ENCODE results near the gene FRRS1.
A peak's percentile ranks its signal among the peaks of the same experiment; 100 is the strongest.

The FRRS1 gene

DNA sequence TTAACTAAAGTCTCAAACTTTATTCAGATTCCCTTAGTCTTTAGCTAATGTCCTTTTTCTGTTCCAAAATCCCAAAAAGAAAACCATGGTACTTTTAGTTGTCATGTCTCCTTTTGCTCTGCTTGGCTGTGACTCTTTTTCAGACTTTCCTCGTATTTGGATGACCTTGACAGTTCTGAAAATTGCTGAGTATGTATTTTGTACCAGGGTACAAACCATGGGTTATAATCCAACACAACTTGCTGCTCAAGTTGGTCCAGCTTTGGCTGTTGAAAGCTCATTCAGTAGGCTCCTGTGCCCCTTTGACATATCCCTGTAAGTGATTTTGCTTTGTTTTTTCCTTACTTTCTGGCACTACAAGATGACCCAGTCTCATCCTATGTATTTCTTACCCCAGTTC, 68.9 kb downstream of the FRRS1 start:
- H3K4me2 ChIP-seq (ENCODE audit: low read length) = no peak overlapping the region
- H3K4me3 ChIP-seq (ENCODE audit: low read length) = no peak overlapping the region
- H3K4me1 ChIP-seq (ENCODE audit: control insufficient read depth, insufficient read depth, low read length) = no peaks in the 10 kb centered on the region
- no peaks in the 10 kb centered on the region for H3K27me3 ChIP-seq (ENCODE audit: control insufficient read depth, insufficient read depth, low read length)
- H3K9ac ChIP-seq (ENCODE audit: low read depth, low read length) = no peak overlapping the region
- H3K9me3 ChIP-seq (replicated peaks; ENCODE audit: low read length) = no peaks in the 10 kb centered on the region
- H3K36me3 ChIP-seq (ENCODE audit: insufficient read depth, low read length) = no peaks in the 10 kb centered on the region

DNA sequence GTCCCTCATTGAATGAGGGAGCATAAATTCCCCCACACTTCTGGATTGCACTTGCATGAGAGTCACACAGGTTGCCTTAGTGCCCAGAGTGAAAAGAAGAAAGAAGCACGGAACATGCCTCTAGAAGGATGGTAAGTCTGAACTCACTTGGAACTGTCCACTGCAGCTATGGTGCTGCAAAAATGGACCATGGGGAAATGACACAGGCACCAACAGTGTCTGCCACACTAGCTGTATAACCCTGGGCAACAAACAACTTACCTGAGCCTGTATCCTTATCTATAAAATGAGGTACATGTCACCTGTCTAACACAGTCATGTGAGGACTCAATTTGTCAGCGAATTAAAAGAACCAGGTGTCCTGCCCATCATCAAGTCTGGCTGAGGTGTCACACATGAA, 69.8 kb downstream of the FRRS1 start:
- no peak overlapping the region for H3K4me3 ChIP-seq (ENCODE audit: low read length)
- no peak overlapping the region for H3K4me2 ChIP-seq (ENCODE audit: low read length)
- H3K9ac ChIP-seq (ENCODE audit: low read depth, low read length) = no peak overlapping the region
- no peaks in the 10 kb centered on the region for H3K4me1 ChIP-seq (ENCODE audit: control insufficient read depth, insufficient read depth, low read length)
- no peaks in the 10 kb centered on the region for H3K9me3 ChIP-seq (replicated peaks; ENCODE audit: low read length)
- H3K36me3 ChIP-seq (ENCODE audit: insufficient read depth, low read length) = no peaks in the 10 kb centered on the region
- H3K27me3 ChIP-seq (ENCODE audit: control insufficient read depth, insufficient read depth, low read length) = no peaks in the 10 kb centered on the region

DNA sequence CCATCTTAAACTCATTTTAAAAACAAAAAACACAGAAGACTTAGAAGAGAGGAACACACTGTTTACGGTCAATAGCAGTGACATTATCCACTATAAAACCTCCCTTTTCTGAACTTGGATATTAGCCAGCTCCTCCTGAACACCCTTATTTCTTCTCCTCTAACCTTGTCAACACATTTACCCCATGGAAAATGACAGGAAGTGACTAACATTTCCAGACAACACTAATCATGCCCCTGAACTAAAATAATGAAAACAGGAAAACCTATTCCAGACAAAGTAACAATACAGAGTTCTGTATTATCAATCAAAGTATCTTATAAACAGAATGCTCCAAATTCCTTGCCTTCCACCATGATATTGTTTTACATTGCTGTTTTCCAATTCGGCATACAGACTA, 75.3 kb downstream of the FRRS1 start:
- H3K4me3 ChIP-seq (ENCODE audit: low read length) = no peak overlapping the region
- H3K4me2 ChIP-seq (ENCODE audit: low read length) = no peak overlapping the region
- H3K9me3 ChIP-seq (replicated peaks; ENCODE audit: low read length) = no peaks in the 10 kb centered on the region
- no peaks in the 10 kb centered on the region for H3K27me3 ChIP-seq (ENCODE audit: control insufficient read depth, insufficient read depth, low read length)
- peaks cover 5% of the 10 kb centered on the region for H3K36me3 ChIP-seq (ENCODE audit: insufficient read depth, low read length)
- H3K4me1 ChIP-seq (ENCODE audit: control insufficient read depth, insufficient read depth, low read length) = peaks cover 8% of the 10 kb centered on the region
- no peak overlapping the region for H3K9ac ChIP-seq (ENCODE audit: low read depth, low read length)

DNA sequence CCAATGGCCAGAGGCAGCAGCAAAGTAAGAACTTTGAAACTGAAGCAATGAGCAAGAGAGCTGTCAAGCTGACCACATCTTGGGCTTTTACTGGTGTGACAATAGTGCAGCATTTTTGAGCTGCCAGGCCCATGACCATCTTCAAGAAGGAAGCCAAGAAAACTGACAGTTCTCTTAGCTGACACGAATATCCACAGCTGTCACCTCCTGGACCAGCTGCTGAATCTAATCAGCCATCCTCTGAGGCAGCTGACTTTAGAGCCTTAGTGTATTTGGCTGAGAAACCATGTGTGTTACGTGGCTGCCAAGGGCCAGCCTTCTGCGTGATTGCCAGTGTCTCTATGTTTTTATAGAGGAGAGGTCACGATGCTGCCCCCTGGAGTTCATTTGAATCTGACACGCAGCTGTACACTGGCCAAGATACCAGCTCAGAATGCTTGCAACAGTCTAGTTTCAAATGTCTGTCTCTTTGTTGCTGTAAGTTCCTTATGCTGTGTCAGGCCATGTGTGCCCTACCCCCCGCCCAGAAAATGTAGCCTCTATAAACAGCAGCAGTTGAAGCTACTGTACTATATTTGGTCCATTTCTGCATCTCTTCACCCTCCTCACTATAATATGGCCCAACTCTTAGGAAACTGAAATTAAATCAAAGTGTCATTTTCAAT, 80.8 kb downstream of the FRRS1 start:
- H3K4me3 ChIP-seq (ENCODE audit: low read length) = no peak overlapping the region
- peaks cover 5% of the 10 kb centered on the region for H3K36me3 ChIP-seq (ENCODE audit: insufficient read depth, low read length)
- H3K4me2 ChIP-seq (ENCODE audit: low read length) = no peak overlapping the region
- peaks cover 35% of the 10 kb centered on the region for H3K4me1 ChIP-seq (ENCODE audit: control insufficient read depth, insufficient read depth, low read length)
- H3K27me3 ChIP-seq (ENCODE audit: control insufficient read depth, insufficient read depth, low read length) = no peaks in the 10 kb centered on the region
- no peaks in the 10 kb centered on the region for H3K9me3 ChIP-seq (replicated peaks; ENCODE audit: low read length)
- peak overlapping the region; percentile 48 for H3K9ac ChIP-seq (ENCODE audit: low read depth, low read length)

DNA sequence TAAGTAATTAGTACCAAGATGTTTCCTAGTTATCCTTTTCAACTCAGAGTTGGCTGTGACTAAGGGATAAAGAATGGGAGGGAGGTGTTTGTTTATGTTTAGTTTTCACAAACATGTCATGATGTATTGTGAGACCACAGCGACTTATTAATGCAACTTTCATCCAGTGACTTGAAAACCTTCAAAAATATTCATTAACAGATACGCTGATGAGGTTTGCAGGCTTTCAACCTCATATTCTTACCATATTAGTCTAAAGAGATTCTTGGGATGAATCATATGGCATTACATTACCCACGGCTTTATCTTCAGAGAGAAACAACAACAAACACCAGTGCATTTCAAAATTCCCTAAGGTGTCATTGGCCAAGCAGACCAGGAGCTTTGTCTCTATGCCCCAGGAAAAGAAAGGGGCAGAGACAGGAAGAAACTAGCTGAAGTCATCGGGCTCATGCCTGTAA, 84.1 kb downstream of the FRRS1 start:
- Histone ChIP-seq H3K4me2 (ENCODE audit: low read length) (peak overlapping the region; percentile 32), H3K9me3 (replicated peaks; ENCODE audit: low read length) (no peaks in the 10 kb centered on the region), H3K27me3 (ENCODE audit: control insufficient read depth, insufficient read depth, low read length) (no peaks in the 10 kb centered on the region), H3K9ac (ENCODE audit: low read depth, low read length) (peak overlapping the region; percentile 51), H3K4me3 (ENCODE audit: low read length) (no peak overlapping the region), H3K4me1 (ENCODE audit: control insufficient read depth, insufficient read depth, low read length) (peaks cover 42% of the 10 kb centered on the region), H3K36me3 (ENCODE audit: insufficient read depth, low read length) (no peaks in the 10 kb centered on the region)

DNA sequence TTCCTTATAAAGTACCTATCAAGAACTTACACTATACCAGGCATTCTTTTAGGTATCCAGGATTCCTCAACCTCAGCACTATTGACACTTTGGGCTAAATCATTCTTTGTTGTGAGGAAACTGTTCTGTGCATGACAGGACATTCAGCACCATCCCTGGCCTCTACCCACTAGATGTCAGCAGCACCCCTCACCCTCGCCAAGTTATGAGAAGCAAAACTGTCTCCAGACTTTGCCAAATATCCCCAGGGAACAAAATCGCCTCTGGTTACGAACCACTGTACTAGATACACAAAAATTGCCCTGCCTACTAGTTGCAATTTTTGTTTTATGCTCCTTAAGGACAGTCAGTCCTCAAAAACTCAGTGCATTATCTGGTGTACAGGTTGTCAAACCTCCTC, 84.9 kb downstream of the FRRS1 start:
- H3K4me1 ChIP-seq (ENCODE audit: control insufficient read depth, insufficient read depth, low read length) = peaks cover 42% of the 10 kb centered on the region
- no peaks in the 10 kb centered on the region for H3K27me3 ChIP-seq (ENCODE audit: control insufficient read depth, insufficient read depth, low read length)
- H3K9me3 ChIP-seq (replicated peaks; ENCODE audit: low read length) = no peaks in the 10 kb centered on the region
- peak overlapping the region; percentile 51 for H3K9ac ChIP-seq (ENCODE audit: low read depth, low read length)
- H3K4me2 ChIP-seq (ENCODE audit: low read length) = peak overlapping the region; percentile 32
- no peak overlapping the region for H3K4me3 ChIP-seq (ENCODE audit: low read length)
- H3K36me3 ChIP-seq (ENCODE audit: insufficient read depth, low read length) = no peaks in the 10 kb centered on the region

DNA sequence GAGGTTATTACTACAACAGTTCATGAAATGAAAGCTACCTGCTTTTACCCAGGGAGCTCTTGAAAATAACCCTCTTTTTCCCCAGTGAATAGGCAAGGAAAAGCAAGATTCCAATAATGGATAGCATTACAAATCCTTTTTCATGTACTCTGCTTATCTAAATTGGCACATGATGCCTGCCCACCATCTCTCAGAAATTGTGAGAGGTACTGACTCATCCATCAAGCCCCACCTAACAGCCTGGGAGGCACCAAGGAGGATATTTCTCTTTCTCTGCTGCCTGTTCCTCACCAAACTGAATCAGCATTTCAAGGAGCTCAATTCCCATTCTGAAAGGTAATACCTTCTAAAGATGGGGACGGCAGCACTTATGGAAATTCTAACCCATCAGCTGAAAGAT, 86.2 kb downstream of the FRRS1 start:
- no peak overlapping the region for H3K9ac ChIP-seq (ENCODE audit: low read depth, low read length)
- H3K4me2 ChIP-seq (ENCODE audit: low read length) = peak overlapping the region; percentile 8
- no peaks in the 10 kb centered on the region for H3K9me3 ChIP-seq (replicated peaks; ENCODE audit: low read length)
- no peak overlapping the region for H3K4me3 ChIP-seq (ENCODE audit: low read length)
- no peaks in the 10 kb centered on the region for H3K27me3 ChIP-seq (ENCODE audit: control insufficient read depth, insufficient read depth, low read length)
- H3K4me1 ChIP-seq (ENCODE audit: control insufficient read depth, insufficient read depth, low read length) = peaks cover 34% of the 10 kb centered on the region
- H3K36me3 ChIP-seq (ENCODE audit: insufficient read depth, low read length) = no peaks in the 10 kb centered on the region

DNA sequence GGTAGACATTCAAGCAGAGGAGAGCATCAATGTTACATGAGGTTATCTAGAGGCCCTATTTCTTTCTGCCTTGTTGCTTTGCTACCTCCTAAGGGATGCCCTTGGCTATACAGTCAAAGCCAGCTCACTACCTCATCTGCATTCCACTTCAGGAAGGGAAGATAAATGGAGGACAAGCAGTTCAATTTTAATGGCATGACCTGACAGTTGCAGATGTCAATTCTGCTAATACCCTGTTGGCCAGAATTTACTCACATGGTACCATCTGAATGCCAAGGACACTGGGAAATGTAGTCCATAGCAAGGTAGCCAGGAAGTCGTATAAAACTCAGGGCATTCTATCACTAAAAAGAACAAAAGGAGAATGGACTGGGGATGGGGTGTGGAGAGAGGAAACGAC, 89.0 kb downstream of the FRRS1 start:
- H3K27me3 ChIP-seq (ENCODE audit: control insufficient read depth, insufficient read depth, low read length) = no peaks in the 10 kb centered on the region
- no peaks in the 10 kb centered on the region for H3K9me3 ChIP-seq (replicated peaks; ENCODE audit: low read length)
- no peak overlapping the region for H3K9ac ChIP-seq (ENCODE audit: low read depth, low read length)
- no peak overlapping the region for H3K4me2 ChIP-seq (ENCODE audit: low read length)
- H3K4me3 ChIP-seq (ENCODE audit: low read length) = no peak overlapping the region
- H3K36me3 ChIP-seq (ENCODE audit: insufficient read depth, low read length) = no peaks in the 10 kb centered on the region
- H3K4me1 ChIP-seq (ENCODE audit: control insufficient read depth, insufficient read depth, low read length) = peaks cover 31% of the 10 kb centered on the region

DNA sequence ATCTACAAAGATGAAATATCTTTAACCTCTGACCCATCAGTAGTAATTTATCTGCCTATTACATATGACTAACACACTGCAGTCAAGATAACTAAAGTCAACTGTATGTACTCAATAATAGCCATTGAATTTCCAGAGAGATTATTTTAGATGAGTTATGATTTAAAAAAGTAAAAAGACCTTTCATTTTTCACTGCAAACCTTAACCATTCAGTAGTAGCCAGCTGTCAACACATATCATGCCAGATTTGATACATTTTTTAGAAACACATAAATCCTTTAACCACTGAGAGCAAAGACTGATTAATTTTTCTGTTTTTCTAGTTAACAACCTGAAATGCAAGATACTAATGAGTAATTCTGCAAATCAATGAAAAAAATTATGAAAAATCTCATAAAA, 89.6 kb downstream of the FRRS1 start:
- no peaks in the 10 kb centered on the region for H3K27me3 ChIP-seq (ENCODE audit: control insufficient read depth, insufficient read depth, low read length)

DNA sequence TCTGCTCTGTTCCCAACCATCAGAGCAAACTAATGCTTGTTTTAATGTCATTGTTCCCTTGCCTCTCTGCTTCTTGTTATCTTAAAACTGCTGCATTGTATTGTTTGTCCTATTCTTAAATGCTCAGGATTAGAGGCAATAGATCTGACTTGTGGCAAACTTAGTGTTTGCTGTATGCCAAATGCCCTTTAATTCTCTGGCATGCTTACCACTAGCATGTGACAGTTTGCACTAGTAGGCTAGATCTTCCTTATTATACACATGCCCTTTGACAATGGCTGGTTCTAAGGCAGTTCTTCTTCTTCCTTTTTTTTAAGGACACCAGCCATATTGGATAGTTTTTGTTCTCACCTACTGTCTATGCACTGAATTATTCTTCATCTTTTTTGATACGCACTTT, 90.4 kb downstream of the FRRS1 start:
- Histone ChIP-seq H3K9me3 (replicated peaks; ENCODE audit: low read length) (no peaks in the 10 kb centered on the region), H3K4me2 (ENCODE audit: low read length) (no peak overlapping the region), H3K9ac (ENCODE audit: low read depth, low read length) (no peak overlapping the region)

More for the DNA sequence above, 89.6 kb downstream of the FRRS1 start:
- Histone ChIP-seq H3K4me2 (ENCODE audit: low read length) (no peak overlapping the region), H3K4me3 (ENCODE audit: low read length) (no peak overlapping the region), H3K36me3 (ENCODE audit: insufficient read depth, low read length) (no peaks in the 10 kb centered on the region), H3K4me1 (ENCODE audit: control insufficient read depth, insufficient read depth, low read length) (peaks cover 30% of the 10 kb centered on the region), H3K9me3 (replicated peaks; ENCODE audit: low read length) (no peaks in the 10 kb centered on the region), H3K9ac (ENCODE audit: low read depth, low read length) (no peak overlapping the region)

DNA sequence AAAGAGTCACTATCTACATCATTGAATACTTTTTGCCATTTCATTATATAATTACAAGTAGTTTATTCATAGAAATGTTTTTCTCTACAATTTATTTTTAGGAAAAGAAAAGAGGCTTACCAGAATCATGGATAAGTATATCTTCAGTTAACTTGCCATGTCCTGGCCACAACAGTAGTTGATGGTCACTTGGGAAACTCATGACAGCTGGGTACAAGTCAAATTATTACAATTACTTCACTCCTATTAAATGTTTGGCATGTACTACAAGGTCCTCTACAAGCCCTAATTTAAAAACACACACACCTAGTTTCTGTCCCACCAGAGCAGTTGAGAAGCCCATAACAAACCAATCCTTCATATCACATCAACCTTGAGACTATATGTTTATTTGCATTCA, 91.1 kb downstream of the FRRS1 start:
- Histone ChIP-seq H3K9me3 (replicated peaks; ENCODE audit: low read length) (no peaks in the 10 kb centered on the region), H3K4me3 (ENCODE audit: low read length) (no peak overlapping the region), H3K4me1 (ENCODE audit: control insufficient read depth, insufficient read depth, low read length) (peaks cover 19% of the 10 kb centered on the region), H3K36me3 (ENCODE audit: insufficient read depth, low read length) (no peaks in the 10 kb centered on the region), H3K27me3 (ENCODE audit: control insufficient read depth, insufficient read depth, low read length) (no peaks in the 10 kb centered on the region), H3K4me2 (ENCODE audit: low read length) (no peak overlapping the region), H3K9ac (ENCODE audit: low read depth, low read length) (no peak overlapping the region)

More for the DNA sequence above, 90.4 kb downstream of the FRRS1 start:
- no peaks in the 10 kb centered on the region for H3K36me3 ChIP-seq (ENCODE audit: insufficient read depth, low read length)
- no peak overlapping the region for H3K4me3 ChIP-seq (ENCODE audit: low read length)
- peaks cover 23% of the 10 kb centered on the region for H3K4me1 ChIP-seq (ENCODE audit: control insufficient read depth, insufficient read depth, low read length)
- H3K27me3 ChIP-seq (ENCODE audit: control insufficient read depth, insufficient read depth, low read length) = no peaks in the 10 kb centered on the region
